22Rv1 (cell line): ENCODE results near the gene FAM193B.

Source experiments
- H3K27ac ChIP-seq: fragments of 450-650 bp; 2 replicates; pipeline ENCODE4 v1.5.1; 2017
- ZFX ChIP-seq: fragments of 450-650 bp; IDR thresholded peaks from 2 replicates; pipeline ENCODE4 v1.6.1; 2017; ENCODE audit warnings: antibody characterized with exemption, borderline replicate concordance
- TF ChIP-seq, protein P1 (sequence below): fragments of 450-650 bp; IDR thresholded peaks from 2 replicates; pipeline ENCODE4 v1.5.1; 2017; ENCODE audit warnings: mild to moderate bottlenecking

FAM193B gene

DNA sequence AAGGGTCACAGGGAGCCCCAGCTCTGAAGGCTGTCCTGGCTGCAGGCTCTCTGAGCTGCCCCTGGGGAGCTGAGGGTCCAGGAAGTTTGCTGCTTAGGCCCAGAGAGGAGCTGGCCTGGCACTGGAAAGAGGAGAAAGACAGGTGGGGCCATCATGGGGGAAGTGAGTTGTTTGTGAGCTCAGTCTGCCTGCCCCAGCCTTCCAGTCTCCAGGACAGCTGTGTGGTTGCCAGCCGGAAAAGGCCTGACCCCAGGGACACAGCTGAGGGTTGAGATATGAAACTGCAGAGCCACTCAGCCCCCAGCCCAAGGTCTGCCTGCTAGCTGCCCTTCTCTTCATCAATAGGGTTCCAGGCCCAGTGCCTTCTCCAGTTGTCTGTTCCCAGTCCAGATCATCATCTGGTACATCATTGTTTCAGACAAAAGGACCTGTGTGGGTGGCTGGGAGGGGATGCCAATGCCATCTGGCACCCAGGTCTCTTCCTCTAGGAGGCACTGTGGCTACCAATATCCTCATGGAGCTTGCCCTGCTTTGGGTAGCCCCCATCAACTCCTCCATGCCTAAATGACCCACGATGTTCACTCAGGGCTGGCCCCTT, 33.3 kb downstream of the FAM193B start:
- TF ChIP-seq, protein P1, sequence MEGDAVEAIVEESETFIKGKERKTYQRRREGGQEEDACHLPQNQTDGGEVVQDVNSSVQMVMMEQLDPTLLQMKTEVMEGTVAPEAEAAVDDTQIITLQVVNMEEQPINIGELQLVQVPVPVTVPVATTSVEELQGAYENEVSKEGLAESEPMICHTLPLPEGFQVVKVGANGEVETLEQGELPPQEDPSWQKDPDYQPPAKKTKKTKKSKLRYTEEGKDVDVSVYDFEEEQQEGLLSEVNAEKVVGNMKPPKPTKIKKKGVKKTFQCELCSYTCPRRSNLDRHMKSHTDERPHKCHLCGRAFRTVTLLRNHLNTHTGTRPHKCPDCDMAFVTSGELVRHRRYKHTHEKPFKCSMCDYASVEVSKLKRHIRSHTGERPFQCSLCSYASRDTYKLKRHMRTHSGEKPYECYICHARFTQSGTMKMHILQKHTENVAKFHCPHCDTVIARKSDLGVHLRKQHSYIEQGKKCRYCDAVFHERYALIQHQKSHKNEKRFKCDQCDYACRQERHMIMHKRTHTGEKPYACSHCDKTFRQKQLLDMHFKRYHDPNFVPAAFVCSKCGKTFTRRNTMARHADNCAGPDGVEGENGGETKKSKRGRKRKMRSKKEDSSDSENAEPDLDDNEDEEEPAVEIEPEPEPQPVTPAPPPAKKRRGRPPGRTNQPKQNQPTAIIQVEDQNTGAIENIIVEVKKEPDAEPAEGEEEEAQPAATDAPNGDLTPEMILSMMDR, result no peak
- TF ChIP-seq ZFX, result no peak
- H3K27ac ChIP-seq, result no peak overlapping the region

DNA sequence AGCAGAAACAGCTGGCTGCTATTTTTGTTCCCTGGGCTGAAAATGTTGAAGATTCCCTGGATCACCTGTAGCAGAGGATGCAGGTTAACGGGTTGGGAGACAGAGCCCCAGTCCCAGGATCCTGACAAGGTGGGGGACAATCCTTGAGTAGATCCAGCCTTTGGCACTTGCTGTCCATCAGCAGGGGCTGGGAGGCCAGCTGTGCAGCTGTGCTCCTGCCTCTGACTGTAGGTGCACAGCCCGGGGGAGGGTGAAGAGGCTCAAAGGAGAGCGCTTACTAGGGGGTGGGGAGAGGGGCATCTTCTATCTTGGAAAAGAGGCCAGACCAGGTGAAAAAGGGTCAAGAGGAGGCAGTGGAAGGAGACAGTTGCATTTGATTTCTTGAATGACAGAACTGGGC, 34.1 kb downstream of the FAM193B start:
- no peak for TF ChIP-seq ZFX
- TF ChIP-seq, protein P1, result no peak
- peak overlapping the region; percentile 43; the same call in 1 of the 2 replicates for H3K27ac ChIP-seq

DNA sequence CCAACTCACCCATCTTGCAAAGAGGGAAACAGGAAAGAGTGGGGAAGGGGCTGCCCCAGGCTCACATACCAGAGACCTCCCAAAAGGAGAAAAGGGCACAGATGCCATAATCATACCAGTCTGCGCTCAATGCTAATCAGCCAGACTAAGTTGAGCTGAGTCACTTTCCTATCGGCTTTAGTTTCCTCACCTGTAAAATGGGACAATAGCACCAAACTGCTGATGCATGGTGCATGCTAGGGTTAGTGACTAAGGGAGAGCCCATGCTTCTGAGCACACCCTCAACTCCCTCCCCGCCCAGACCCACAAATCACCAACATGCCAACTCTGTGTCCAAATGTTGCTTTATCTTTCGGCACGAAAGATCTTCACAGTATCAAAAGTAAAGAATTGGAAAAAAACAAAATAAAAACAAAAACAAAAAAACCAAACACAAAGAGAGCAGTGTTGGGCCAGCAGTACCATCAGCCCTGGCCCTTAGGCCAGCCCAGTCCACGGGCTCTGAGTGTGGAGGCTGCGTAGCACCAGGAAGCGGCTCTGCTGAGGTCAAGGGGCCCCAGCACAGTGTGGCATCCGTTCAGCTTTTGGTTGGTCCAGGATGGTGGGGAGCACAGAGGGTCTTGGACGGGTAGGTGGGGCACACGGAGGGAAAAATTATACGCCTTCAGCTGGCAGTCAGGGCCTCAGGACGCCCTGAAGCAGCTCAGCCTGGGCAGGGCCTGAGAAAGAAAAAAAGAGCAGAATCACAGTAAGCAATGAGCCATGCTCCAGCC, 34.7 kb downstream of the FAM193B start:
- TF ChIP-seq, protein P1, result no peak
- TF ChIP-seq ZFX, result no peak
- H3K27ac ChIP-seq, result peak overlapping the region; percentile 43

DNA sequence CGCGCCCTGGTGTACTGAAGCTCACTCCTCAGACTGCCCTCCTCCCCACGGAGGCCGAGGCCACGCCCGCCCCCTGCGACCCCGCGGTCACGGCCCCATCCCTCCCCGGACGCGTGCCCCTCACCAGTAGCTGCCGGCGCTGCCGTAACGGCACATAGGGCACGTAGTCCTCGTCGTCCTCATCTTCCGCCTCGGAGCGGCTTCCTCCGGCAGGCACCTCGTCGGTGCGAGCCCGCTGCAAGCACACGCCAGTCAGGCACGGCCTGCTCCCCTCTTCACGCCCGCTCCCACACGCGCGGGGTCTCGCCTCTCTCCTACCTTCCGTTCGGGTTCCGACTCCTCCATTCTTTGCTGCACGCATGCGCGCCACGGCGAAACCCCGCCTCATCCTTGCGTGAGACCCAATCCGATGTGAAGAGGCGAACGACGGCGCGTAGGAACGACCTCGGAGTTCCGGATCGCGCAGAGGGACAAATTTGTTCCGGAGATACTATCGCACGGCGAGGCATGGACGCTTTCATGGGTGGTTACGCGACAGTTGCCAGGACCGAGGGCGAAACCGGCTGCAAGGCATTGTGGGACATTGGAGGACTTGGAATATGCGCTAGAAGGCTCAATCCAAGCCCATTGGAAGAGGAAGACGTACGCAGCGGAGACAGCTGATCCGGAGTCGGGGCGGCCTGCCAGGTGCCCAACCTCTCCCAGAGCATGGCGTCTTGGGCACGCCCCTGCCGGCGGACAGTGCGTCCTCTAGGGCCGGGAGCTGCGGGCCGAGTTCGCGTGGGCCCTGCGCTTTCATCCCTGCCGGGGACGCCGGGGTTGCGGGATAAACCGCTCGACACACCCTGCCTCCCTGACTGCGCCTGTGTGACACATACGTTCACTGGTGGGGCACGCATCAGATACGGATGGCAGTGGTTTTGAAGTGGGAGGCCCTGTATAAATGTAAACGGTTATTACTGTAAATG, 37.5 kb downstream of the FAM193B start, which contains the start of gene DDX41:
DDX41 (minus strand) TSS at position 361 of the 968 bp plus-strand sequence; CDS start at position 345, 16 bp downstream.
- peak within 1 kb of the TSS; percentile 88 for H3K27ac ChIP-seq
- TF ChIP-seq ZFX, result no peak
- TF ChIP-seq, protein P1, result peak; percentile 7; the same call in 1 of the 2 replicates

DNA sequence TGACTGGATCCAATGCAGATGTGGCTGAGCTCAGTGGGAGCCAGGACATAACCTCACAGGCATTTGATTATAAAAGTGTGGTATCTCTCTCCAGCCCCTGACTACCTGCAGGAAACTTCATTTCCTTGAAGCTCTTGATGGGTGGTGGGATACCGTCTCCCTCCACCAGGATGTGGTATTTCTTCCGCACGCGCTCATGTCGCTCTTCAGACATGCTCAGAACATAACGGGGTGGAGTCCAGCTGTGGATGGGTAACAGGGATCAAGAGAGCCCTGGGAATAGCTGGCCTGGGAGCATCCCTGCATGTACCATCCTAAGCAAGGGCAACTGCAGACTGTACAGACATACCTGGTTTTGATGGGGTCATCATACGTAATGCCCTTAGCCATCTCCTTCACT, 38.8 kb downstream of the FAM193B start:
- H3K27ac ChIP-seq, result no peak overlapping the region
- TF ChIP-seq, protein P1, result no peak
- TF ChIP-seq ZFX, result no peak

DNA sequence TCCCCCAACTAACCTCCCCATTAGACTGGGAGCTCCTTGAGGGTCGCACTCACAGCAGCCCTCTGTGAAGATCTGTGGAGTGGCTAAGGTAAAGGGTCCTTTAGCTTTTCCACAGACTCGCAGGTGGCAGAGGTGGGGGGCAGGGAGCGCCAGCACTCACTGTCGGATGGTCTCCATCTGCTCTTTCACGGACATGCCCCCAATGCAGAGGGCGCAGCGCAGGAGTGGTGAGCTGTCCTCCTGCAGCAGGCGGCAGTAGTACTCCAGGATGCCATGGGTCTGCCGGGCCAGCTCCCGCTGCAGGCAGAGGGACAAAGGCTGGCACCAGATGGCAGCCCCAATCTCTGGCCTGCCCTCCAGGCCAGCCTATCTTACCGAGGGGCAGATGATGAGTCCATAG, 39.8 kb downstream of the FAM193B start:
- no peak overlapping the region for H3K27ac ChIP-seq
- TF ChIP-seq, protein P1, result no peak
- TF ChIP-seq ZFX, result no peak
